Measurements from ENCODE around the gene CTNNA3.

CTNNA3 gene

DNA sequence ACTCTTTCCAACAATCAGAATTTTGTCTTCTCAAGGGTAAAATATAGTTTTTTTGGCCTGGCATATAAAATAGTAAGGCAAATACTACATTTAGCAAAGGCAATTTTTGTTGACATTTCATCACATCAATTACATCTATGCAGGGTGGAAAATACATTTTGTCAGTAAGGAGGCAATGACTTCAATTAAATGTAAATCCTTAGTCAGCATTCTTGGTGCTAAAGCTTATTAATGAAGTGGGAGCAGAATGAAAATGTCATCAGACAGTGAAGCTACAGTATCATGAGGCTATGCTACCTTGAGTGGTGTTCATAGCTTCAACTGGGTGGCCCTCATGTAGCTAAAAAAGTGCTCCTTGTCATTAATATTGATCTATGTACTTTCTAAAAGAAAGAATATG lies 761.3 kb downstream of the CTNNA3 start (continued):
- TF ChIP-seq, protein P1, sequence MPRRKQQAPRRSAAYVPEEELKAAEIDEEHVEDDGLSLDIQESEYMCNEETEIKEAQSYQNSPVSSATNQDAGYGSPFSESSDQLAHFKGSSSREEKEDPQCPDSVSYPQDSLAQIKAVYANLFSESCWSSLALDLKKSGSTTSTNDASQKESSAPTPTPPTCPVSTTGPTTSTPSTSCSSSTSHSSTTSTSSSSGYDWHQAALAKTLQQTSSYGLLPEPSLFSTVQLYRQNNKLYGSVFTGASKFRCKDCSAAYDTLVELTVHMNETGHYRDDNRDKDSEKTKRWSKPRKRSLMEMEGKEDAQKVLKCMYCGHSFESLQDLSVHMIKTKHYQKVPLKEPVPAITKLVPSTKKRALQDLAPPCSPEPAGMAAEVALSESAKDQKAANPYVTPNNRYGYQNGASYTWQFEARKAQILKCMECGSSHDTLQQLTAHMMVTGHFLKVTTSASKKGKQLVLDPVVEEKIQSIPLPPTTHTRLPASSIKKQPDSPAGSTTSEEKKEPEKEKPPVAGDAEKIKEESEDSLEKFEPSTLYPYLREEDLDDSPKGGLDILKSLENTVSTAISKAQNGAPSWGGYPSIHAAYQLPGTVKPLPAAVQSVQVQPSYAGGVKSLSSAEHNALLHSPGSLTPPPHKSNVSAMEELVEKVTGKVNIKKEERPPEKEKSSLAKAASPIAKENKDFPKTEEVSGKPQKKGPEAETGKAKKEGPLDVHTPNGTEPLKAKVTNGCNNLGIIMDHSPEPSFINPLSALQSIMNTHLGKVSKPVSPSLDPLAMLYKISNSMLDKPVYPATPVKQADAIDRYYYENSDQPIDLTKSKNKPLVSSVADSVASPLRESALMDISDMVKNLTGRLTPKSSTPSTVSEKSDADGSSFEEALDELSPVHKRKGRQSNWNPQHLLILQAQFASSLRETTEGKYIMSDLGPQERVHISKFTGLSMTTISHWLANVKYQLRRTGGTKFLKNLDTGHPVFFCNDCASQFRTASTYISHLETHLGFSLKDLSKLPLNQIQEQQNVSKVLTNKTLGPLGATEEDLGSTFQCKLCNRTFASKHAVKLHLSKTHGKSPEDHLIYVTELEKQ (tag by site-specific recombination; IDR thresholded peaks at IDR 0.05; ENCODE audit: borderline replicate concordance): no peak
- TF ChIP-seq ZNF302 (tag by site-specific recombination; IDR thresholded peaks at IDR 0.05; ENCODE audit: low read depth) (no peak), HOXD13 (CRISPR knock-in tag; IDR thresholded peaks at IDR 0.05; ENCODE audit: borderline replicate concordance) (no peak), ZEB2 (tag by site-specific recombination; IDR thresholded peaks at IDR 0.05) (no peak), ZNF549 (tag by site-specific recombination; IDR thresholded peaks at IDR 0.05) (no peak), REPIN1 (tag by site-specific recombination; IDR thresholded peaks at IDR 0.05; ENCODE audit: low read depth) (no peak), ZNF544 (tag by site-specific recombination; IDR thresholded peaks at IDR 0.05) (no peak), ZNF266 (tag by site-specific recombination; IDR thresholded peaks at IDR 0.05; ENCODE audit: low read depth) (no peak), MYNN (tag by site-specific recombination; IDR thresholded peaks at IDR 0.05; ENCODE audit: borderline replicate concordance) (no peak)
- TF ChIP-seq, protein P2, sequence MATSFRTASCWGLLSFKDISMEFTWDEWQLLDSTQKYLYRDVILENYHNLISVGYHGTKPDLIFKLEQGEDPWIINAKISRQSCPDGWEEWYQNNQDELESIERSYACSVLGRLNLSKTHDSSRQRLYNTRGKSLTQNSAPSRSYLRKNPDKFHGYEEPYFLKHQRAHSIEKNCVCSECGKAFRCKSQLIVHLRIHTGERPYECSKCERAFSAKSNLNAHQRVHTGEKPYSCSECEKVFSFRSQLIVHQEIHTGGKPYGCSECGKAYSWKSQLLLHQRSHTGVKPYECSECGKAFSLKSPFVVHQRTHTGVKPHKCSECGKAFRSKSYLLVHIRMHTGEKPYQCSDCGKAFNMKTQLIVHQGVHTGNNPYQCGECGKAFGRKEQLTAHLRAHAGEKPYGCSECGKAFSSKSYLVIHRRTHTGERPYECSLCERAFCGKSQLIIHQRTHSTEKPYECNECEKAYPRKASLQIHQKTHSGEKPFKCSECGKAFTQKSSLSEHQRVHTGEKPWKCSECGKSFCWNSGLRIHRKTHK (tag by site-specific recombination; IDR thresholded peaks at IDR 0.05): no peak
- TF ChIP-seq, protein P3, sequence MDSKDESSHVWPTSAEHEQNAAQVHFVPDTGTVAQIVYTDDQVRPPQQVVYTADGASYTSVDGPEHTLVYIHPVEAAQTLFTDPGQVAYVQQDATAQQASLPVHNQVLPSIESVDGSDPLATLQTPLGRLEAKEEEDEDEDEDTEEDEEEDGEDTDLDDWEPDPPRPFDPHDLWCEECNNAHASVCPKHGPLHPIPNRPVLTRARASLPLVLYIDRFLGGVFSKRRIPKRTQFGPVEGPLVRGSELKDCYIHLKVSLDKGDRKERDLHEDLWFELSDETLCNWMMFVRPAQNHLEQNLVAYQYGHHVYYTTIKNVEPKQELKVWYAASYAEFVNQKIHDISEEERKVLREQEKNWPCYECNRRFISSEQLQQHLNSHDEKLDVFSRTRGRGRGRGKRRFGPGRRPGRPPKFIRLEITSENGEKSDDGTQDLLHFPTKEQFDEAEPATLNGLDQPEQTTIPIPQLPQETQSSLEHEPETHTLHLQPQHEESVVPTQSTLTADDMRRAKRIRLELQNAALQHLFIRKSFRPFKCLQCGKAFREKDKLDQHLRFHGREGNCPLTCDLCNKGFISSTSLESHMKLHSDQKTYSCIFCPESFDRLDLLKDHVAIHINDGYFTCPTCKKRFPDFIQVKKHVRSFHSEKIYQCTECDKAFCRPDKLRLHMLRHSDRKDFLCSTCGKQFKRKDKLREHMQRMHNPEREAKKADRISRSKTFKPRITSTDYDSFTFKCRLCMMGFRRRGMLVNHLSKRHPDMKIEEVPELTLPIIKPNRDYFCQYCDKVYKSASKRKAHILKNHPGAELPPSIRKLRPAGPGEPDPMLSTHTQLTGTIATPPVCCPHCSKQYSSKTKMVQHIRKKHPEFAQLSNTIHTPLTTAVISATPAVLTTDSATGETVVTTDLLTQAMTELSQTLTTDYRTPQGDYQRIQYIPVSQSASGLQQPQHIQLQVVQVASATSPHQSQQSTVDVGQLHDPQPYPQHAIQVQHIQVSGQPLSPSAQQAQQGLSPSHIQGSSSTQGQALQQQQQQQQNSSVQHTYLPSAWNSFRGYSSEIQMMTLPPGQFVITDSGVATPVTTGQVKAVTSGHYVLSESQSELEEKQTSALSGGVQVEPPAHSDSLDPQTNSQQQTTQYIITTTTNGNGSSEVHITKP (tag by site-specific recombination; IDR thresholded peaks at IDR 0.05): no peak

DNA sequence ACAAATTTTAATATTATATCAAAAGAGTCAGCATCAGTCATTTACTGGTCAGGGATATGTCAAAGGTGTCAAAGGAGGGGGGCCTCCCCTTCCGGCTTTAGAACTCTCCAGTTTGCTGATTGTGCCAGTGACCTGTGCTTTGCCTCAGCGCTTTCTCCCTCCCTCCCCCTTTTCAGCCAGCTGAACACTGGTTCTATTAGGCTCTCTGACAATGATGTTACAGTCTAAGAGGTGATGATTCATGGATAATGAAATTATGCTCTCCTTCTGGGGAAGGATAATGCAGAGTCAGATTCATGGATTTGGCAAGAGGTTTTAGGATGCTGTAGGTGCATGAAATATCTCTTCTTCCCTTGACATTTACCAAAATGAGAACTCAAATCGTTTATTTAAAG lies 764.0 kb downstream of the CTNNA3 start:
- Histone ChIP-seq H3K27ac (ENCODE audit: extremely low read depth, low read depth, low read length) (no peak overlapping the region), H3K4me3 (ENCODE audit: low read depth, low read length) (no peak overlapping the region), H3K9me3 (ENCODE audit: control insufficient read depth, insufficient read depth, low read depth, low read length) (no peaks in the 10 kb centered on the region), H3K36me3 (ENCODE audit: control insufficient read depth in 2 of 2, insufficient read depth in 1 of 2, low read length in 2 of 2) (no peaks in the 10 kb centered on the region), H3K4me1 (ENCODE audit: control insufficient read depth, insufficient read depth, low read length) (0 out of 2 replicates have a peak, but pooled peaks cover 3% of the 10 kb centered on the region)
- CTCF ChIA-PET: interaction anchor here (0.5 to 1.9 kb wide), 12 partner anchors 10 to 1937 kb away, joined by 3 to 5 read pairs (median 3); no protein-coding TSS in a partner anchor
- POLR2A ChIA-PET: no interaction called here
- TF ChIP-seq ZNF354C (tag by site-specific recombination; IDR thresholded peaks at IDR 0.05; ENCODE audit: borderline replicate concordance, low read depth) (no peak), OVOL3 (tag by site-specific recombination; IDR thresholded peaks at IDR 0.05) (no peak), FEZF1 (tag by site-specific recombination; IDR thresholded peaks at IDR 0.05) (no peak), ZNF792 (tag by site-specific recombination; IDR thresholded peaks at IDR 0.05) (no peak), KLF7 (tag by site-specific recombination; IDR thresholded peaks at IDR 0.05; ENCODE audit: borderline replicate concordance) (no peak), ZNF571 (tag by site-specific recombination; IDR thresholded peaks at IDR 0.05) (no peak), PRDM1 (tag by site-specific recombination; IDR thresholded peaks at IDR 0.05) (no peak), ZNF155 (tag by site-specific recombination; IDR thresholded peaks at IDR 0.05) (no peak), ZIC2 (tag by site-specific recombination; IDR thresholded peaks at IDR 0.05) (no peak)
- TF ChIP-seq, protein P4, sequence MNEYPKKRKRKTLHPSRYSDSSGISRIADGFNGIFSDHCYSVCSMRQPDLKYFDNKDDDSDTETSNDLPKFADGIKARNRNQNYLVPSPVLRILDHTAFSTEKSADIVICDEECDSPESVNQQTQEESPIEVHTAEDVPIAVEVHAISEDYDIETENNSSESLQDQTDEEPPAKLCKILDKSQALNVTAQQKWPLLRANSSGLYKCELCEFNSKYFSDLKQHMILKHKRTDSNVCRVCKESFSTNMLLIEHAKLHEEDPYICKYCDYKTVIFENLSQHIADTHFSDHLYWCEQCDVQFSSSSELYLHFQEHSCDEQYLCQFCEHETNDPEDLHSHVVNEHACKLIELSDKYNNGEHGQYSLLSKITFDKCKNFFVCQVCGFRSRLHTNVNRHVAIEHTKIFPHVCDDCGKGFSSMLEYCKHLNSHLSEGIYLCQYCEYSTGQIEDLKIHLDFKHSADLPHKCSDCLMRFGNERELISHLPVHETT (tag by site-specific recombination; IDR thresholded peaks at IDR 0.05): no peak
